GM12878 (cell line): Measurements from ENCODE around the gene PXDC1. TPM values are rescaled to one million over a fixed set of nuclear protein-coding genes. Genes with fewer than 3 reads are reported as not detected.

Experiments
- ATAC-seq: fragments of 200-7000 bp; cut with Tn5 transposase; 3 replicates; pipeline ENCODE4 v1.9.1; 2020; ENCODE audit warnings: mild to moderate bottlenecking, moderate library complexity
- BruUV-seq: library from RNA; stranded (reverse); fragments of 400-500 nt; replicated peaks from 2 replicates; lab custom pipeline; 2021; lab: Mats Ljungman, UMichigan
- CTCF ChIA-PET: fragments of 300-600 bp; sonication (Branson Sonifier 250); formaldehyde crosslinking; extraction: SDS; loops from one replicate; lab custom pipeline; 2021; ENCODE audit warnings: inconsistent platforms; lab: Yijun Ruan, JAX
- POLR2A ChIA-PET: fragments of 350-600 bp; formaldehyde crosslinking; extraction: SDS; loops from one replicate; lab custom pipeline; 2021; ENCODE audit warnings: inconsistent platforms; lab: Charles Lee
- RAD21 ChIA-PET: fragments of 300-600 bp; sonication (Branson Sonifier 250); formaldehyde crosslinking; loops from one replicate; lab custom pipeline; 2023; ENCODE audit warnings: antibody characterized with exemption; ENCODE audit not compliant: unreplicated experiment; lab: Charles Lee
- SMC1A ChIA-PET: fragments of 300-600 bp; sonication (Branson Sonifier 250); formaldehyde crosslinking; loops from one replicate; lab custom pipeline; 2023; ENCODE audit not compliant: unreplicated experiment, uncharacterized antibody; lab: Charles Lee
- DNase-seq: peaks from one replicate; pipeline ENCODE4 v3.0.0-alpha.2; 2011; ENCODE audit warnings: low read depth, low spot score
- FAIRE-seq: peaks from 3 replicates; lab custom pipeline; 2011; peaks lifted over from hg19 to GRCh38; lab: Jason Lieb, UNC
- H2AFZ ChIP-seq: 2 replicates; pipeline ENCODE4 v1.6.0; 2011; ENCODE audit warnings: low read depth, low read length, control low read depth; ENCODE audit not compliant: control insufficient read depth
- H3K27ac ChIP-seq: 2 replicates; pipeline ENCODE4 v1.5.1; 2011; ENCODE audit warnings: control low read depth; ENCODE audit not compliant: control insufficient read depth, insufficient read depth
- H3K27me3 ChIP-seq, 2 experiments: replicated peaks in 1 of 2; 2 replicates each; pipeline versions ENCODE4 v1.6.0 to v1.6.1; 2011; ENCODE audit warnings: low read length in 1 of 2; ENCODE audit not compliant: control insufficient read depth in 2 of 2, insufficient read depth in 2 of 2
- H3K36me3 ChIP-seq, 2 experiments: 2 replicates each; pipeline ENCODE4 v1.5.1; 2011; ENCODE audit warnings: low read length in 1 of 2; ENCODE audit not compliant: control insufficient read depth in 2 of 2, insufficient read depth in 2 of 2
- H3K4me1 ChIP-seq: 2 replicates; pipeline ENCODE4 v1.6.1; 2011; ENCODE audit warnings: mild to moderate bottlenecking, low read length, moderate library complexity, mixed read lengths; ENCODE audit not compliant: control insufficient read depth, insufficient read depth
- H3K4me2 ChIP-seq: 2 replicates; pipeline ENCODE4 v1.6.0; 2011; ENCODE audit warnings: control low read depth; ENCODE audit not compliant: control insufficient read depth, insufficient read depth
- H3K4me3 ChIP-seq: fragments of 200-600 bp; sonication (generic); 2 replicates; pipeline ENCODE4 v1.5.1; 2016
- H3K79me2 ChIP-seq: 2 replicates; pipeline ENCODE4 v1.6.0; 2011; ENCODE audit warnings: low read length; ENCODE audit not compliant: control insufficient read depth, insufficient read depth
- H3K9ac ChIP-seq: 2 replicates; pipeline ENCODE4 v1.8.0; 2011; ENCODE audit warnings: low read length, control low read depth, mixed read lengths; ENCODE audit not compliant: control insufficient read depth, insufficient read depth
- H3K9me3 ChIP-seq: replicated peaks from 3 replicates; pipeline ENCODE4 v1.5.1; 2011; ENCODE audit warnings: mild to moderate bottlenecking, low read length; ENCODE audit not compliant: control insufficient read depth, insufficient read depth
- H4K20me1 ChIP-seq: 2 replicates; pipeline ENCODE4 v1.6.0; 2011; ENCODE audit not compliant: control insufficient read depth, insufficient read depth
- CEBPZ ChIP-seq: fragments of 150-350 bp; IDR thresholded peaks from 2 replicates; pipeline ENCODE4 v1.6.1; 2016; ENCODE audit warnings: low read depth, low read length
- MXI1 ChIP-seq: fragments of 150-350 bp; IDR thresholded peaks from 2 replicates; pipeline ENCODE4 v1.6.1; 2011; ENCODE audit warnings: low read depth, mild to moderate bottlenecking, inconsistent platforms, low read length, improper control_type of control experiment
- PML ChIP-seq: IDR thresholded peaks from 2 replicates; pipeline ENCODE4 v1.6.1; 2012; ENCODE audit warnings: low read length, inconsistent platforms
- ZBTB11 ChIP-seq: fragments of 450-650 bp; formaldehyde crosslinking; IDR thresholded peaks from 2 replicates; pipeline ENCODE4 v1.5.0; 2022; ENCODE audit warnings: mild to moderate bottlenecking, missing genetic modification characterization
- WGBS: methylation state at CpG from one replicate; pipeline ENCODE4 v1.1.6; 2016; ENCODE audit warnings: low lambda C conversion rate; ENCODE audit not compliant: insufficient replicate concordance, insufficient coverage; ENCODE audit errors: missing lambda C conversion rate; 5-methylcytosine and 5-hydroxymethylcytosine counted together
- in situ Hi-C: fragments of 300-500 bp; cut with MboI; formaldehyde crosslinking; loops from 9 replicates; pipeline ENCODE4 v1.14.3; 2018; ENCODE audit warnings: mixed read lengths
- intact Hi-C: fragments of 100-400 bp; cut with micrococcal nuclease; formaldehyde crosslinking; loops from one replicate; pipeline ENCODE4 v1.14.2; 2022; ENCODE audit not compliant: unreplicated experiment
- polyA plus RNA-seq, 11 experiments: library from polyadenylated mRNA; depleted of rRNA in 4 of 11; unstranded in 6 of 11; stranded (reverse) in 5 of 11; fragments of >200 nt; fragmentation: Nextera tagmentation in 4 of 11; fragmentation: Illumina TruSeq in 1 of 11; extraction: Ambion mirVana in 4 of 11; extraction: Trizol in 1 of 11; gene quantifications; 1 replicate in 1 of 11; 2 replicates in 10 of 11; pipeline versions ENCODE4 v1.2.1 to v1.2.3, GENCODE V29; 2011 to 2016; ENCODE audit warnings: inconsistent platforms in 2 of 11, missing spikeins in 2 of 11, low read depth in 1 of 11
- total RNA-seq, 4 experiments: library from RNA; depleted of rRNA in 3 of 4; stranded (reverse); fragments of >200 nt in 3 of 4; fragmentation: Illumina TruSeq in 1 of 4; extraction: Trizol in 1 of 4; gene quantifications; 2 replicates each; pipeline versions ENCODE4 v1.2.1 to v1.2.3, GENCODE V29; 2013 to 2021

The PXDC1 gene
- total and polyA plus RNA-seq, 10 of the 15 experiments (the other 5 are each of a cell fraction or from before 2014, with no cell fraction given): 0.03 to 0.72 (median 0.32) TPM; not detected in 2

GRCh38 chr6:3729603-3730344 lies 21.7 kb downstream of the PXDC1 start (continued):
- TF ChIP-seq ZBTB11 (CRISPR knock-in tag): no peak
- TF ChIP-seq, all 136 proteins: peak for 0

- in situ Hi-C loops: no loop called here
These were observed 23.9 kb downstream of the PXDC1 start for GRCh38 chr6:3727593-3728108.

More at GRCh38 chr6:3727593-3728108, 23.9 kb downstream of the PXDC1 start:
- POLR2A ChIA-PET: no interaction called here
- FAIRE-seq: no peak
- no peak overlapping the region for H3K9ac ChIP-seq
- TF ChIP-seq PML (no peak), MXI1 (no peak), CEBPZ (no peak)
- TF ChIP-seq, all 136 proteins: peak for 0
- Histone ChIP-seq H3K9me3 (no peaks in the 10 kb centered on the region), H4K20me1 (no peaks in the 10 kb centered on the region), H3K27ac (no peak overlapping the region), H3K27me3 (no peaks in the 10 kb centered on the region), H3K36me3 (no peaks in the 10 kb centered on the region), H3K79me2 (no peaks in the 10 kb centered on the region), H3K4me1 (no peaks in the 10 kb centered on the region; the same call in 1 of the 2 replicates), H2AFZ (no peak overlapping the region), H3K4me2 (no peak overlapping the region), H3K4me3 (no peak overlapping the region)
- ATAC-seq (no peak), DNase-seq (no peak)
- no TSS peak for BruUV-seq
- intact Hi-C loops: no loop called here
- ChIA-PET SMC1A (no interaction called here), CTCF (interaction anchor here (2.2 kb wide), 1 partner anchor 448 kb away, joined by 6 read pairs; no protein-coding TSS in a partner anchor), RAD21 (interaction anchor here (1.1 kb wide), 1 partner anchor 448 kb away, joined by 7 read pairs; no protein-coding TSS in a partner anchor)
- WGBS: 70% methylated on average over 11 of the region's 11 CpGs
